ACC112 (cell line): ENCODE data around the gene FLT4.

ENCODE experiments used
- H2AFZ ChIP-seq: fragments of 200-600 bp; sonication (generic); one replicate; pipeline ENCODE4 v1.6.0; 2017; ENCODE audit warnings: antibody characterized with exemption, low read length; ENCODE audit not compliant: unreplicated experiment
- H3K27ac ChIP-seq: fragments of 200-600 bp; sonication (generic); 2 replicates; pipeline ENCODE4 v1.5.1; 2014; ENCODE audit warnings: low read depth, mild to moderate bottlenecking, antibody characterized with exemption, low read length, moderate library complexity
- H3K27me3 ChIP-seq: fragments of 200-600 bp; sonication (generic); 2 replicates; pipeline ENCODE4 v1.6.1; 2014; ENCODE audit warnings: mild to moderate bottlenecking, antibody characterized with exemption, low read length, moderate library complexity, mixed read lengths; ENCODE audit not compliant: insufficient read depth
- H3K36me3 ChIP-seq: fragments of 200-600 bp; sonication (generic); 2 replicates; pipeline ENCODE4 v1.6.1; 2016; ENCODE audit warnings: mild to moderate bottlenecking, antibody characterized with exemption, low read length, moderate library complexity, mixed read lengths; ENCODE audit not compliant: insufficient read depth
- H3K4me1 ChIP-seq: fragments of 200-600 bp; sonication (generic); one replicate; pipeline ENCODE4 v1.6.1; 2016; ENCODE audit warnings: low read length, mixed read lengths; ENCODE audit not compliant: insufficient read depth, unreplicated experiment, control insufficient read depth
- H3K4me3 ChIP-seq: fragments of 200-600 bp; sonication (generic); 2 replicates; pipeline ENCODE4 v1.5.1; 2014; ENCODE audit warnings: mild to moderate bottlenecking, low read depth, low read length
- H3K79me2 ChIP-seq: fragments of 200-600 bp; sonication (generic); one replicate; pipeline ENCODE4 v1.6.0; 2016; ENCODE audit warnings: low read length; ENCODE audit not compliant: control insufficient read depth, unreplicated experiment, insufficient read depth

Gene FLT4

GRCh38 chr5:180647941-180648500 is 1.4 kb downstream of the FLT4 start:
- H2AFZ ChIP-seq, result no peak overlapping the region
- H3K36me3 ChIP-seq, result no peaks in the 10 kb centered on the region
- H3K27ac ChIP-seq, result no peak overlapping the region
- H3K79me2 ChIP-seq, result no peaks in the 10 kb centered on the region
- H3K4me3 ChIP-seq, result no peak overlapping the region
- H3K4me1 ChIP-seq, result peaks cover 4% of the 10 kb centered on the region
- peaks cover 77% of the 10 kb centered on the region for H3K27me3 ChIP-seq

DNA sequence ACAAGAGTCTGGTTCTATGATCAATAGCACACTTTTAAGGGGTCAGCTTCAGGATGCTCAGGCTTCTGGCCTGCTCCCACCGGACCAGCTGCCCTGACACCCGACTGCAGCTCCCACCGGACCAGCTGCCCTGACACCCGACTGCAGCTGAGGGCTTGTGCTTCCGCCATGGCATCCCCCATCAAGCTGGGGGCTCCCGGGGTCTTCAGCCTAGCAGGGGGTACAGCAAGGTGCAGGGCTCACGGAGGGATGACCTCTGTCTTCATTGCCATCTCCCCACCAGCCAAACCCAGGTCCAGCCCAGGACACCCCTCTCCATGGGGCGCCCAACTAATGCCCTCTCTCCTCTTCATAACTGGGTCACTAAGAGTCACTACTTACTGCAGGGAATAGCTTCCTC is 1.9 kb downstream of the FLT4 start:
- Histone ChIP-seq H2AFZ (no peak overlapping the region), H3K79me2 (no peaks in the 10 kb centered on the region), H3K4me3 (no peak overlapping the region), H3K27ac (no peak overlapping the region), H3K36me3 (no peaks in the 10 kb centered on the region), H3K27me3 (peaks cover 76% of the 10 kb centered on the region), H3K4me1 (peaks cover 4% of the 10 kb centered on the region)

DNA sequence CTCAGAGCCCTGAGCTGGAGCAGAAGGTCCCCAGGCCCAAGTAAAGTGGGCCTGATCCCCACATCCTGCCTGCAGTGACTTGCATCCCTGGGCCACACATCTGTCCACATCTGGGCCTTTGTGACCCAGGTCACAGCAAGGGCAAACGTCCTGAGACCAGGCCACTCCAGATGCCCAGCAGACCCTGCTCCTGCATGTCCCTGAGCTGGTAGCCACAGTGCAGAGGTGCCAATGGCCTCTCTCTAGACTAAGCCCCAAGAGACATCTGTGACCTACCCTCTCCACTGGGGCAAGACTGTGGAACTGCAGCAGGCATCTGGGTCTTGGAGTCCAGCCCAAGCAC is 2.5 kb downstream of the FLT4 start:
- H3K4me3 ChIP-seq, result no peak overlapping the region
- H3K36me3 ChIP-seq, result no peaks in the 10 kb centered on the region
- no peak overlapping the region for H2AFZ ChIP-seq
- H3K4me1 ChIP-seq, result peaks cover 4% of the 10 kb centered on the region
- H3K79me2 ChIP-seq, result no peaks in the 10 kb centered on the region
- H3K27ac ChIP-seq, result no peak overlapping the region
- peaks cover 72% of the 10 kb centered on the region for H3K27me3 ChIP-seq

- H2AFZ ChIP-seq, result no peak overlapping the region
- no peak overlapping the region for H3K4me3 ChIP-seq
- H3K79me2 ChIP-seq, result no peaks in the 10 kb centered on the region
- no peaks in the 10 kb centered on the region for H3K36me3 ChIP-seq
- peaks cover 67% of the 10 kb centered on the region for H3K27me3 ChIP-seq
- no peak overlapping the region for H3K27ac ChIP-seq
- H3K4me1 ChIP-seq, result peaks cover 4% of the 10 kb centered on the region
Observed at GRCh38 chr5:180646289-180646962, 3.0 kb downstream of the FLT4 start.

DNA sequence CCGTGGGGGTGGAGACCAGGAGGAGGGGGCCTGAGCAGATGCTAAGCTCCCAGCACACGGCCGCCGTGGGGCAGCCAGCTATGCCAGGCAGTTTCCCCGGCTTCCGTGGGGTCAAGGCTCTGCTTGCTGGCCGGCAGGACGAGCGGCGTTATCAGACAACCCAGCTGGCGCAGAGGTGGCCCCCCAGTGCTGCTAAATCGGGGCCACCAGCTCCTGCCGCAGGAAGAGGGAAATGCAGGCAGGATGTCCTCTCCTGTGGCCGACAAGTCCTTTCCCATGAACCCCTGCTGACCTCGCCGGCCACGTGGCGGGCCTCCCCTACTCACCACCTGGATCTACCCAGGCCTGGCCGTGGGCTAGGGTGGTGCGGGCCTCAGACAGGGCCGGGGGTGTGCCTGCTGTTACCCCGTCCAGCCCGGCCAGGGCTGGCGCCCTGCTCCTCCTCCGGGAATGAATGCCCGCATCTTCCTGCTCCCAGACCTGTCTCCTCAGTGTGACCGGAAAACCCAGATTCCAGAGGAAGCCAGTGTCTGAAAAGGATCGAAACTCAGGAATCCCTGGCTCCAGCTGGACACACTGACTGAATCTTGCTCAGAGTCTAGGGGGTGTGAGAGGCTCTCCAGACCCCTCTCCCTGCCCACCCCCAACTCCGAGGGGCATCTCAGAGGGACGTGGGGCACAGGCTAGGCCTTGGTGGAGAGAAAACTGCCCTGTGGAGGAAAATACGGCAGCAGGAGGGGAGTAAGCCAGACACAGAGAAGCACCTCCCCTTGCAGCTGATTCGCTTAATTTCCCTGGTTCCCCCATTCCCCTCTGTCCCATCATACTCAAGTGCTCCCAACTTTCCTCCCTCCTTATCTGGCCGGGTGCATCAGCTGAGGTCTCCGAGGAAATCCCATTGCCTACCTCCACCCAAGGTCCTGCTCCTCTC is 3.9 kb downstream of the FLT4 start:
- no peak overlapping the region for H3K4me3 ChIP-seq
- H3K27ac ChIP-seq, result no peak overlapping the region
- no peaks in the 10 kb centered on the region for H3K79me2 ChIP-seq
- no peak overlapping the region for H2AFZ ChIP-seq
- H3K27me3 ChIP-seq, result peaks cover 58% of the 10 kb centered on the region
- H3K36me3 ChIP-seq, result no peaks in the 10 kb centered on the region
- peaks cover 4% of the 10 kb centered on the region for H3K4me1 ChIP-seq

DNA sequence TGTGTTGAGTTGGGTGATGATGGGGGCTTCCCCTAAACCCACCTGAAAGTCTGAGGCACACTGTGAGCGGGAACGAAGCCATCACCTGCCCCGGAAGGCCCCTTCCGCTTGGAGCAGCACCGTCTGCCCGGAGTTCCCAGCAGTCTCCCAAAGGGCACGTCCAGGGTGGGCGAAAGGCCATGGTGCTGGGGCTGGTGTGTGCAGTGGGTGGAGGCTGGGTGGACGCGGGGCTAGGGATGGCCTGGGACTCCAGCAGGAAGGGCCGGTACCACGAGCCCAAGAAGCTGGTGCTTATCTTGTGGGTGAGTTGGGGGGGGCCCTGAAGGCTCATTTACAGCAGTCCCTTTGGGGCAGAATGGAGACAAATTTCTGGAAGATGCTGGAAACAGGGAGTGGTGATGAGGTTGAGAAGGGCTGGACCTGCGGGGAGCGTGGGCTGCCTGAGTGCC is 4.6 kb downstream of the FLT4 start:
- peaks cover 51% of the 10 kb centered on the region for H3K27me3 ChIP-seq

DNA sequence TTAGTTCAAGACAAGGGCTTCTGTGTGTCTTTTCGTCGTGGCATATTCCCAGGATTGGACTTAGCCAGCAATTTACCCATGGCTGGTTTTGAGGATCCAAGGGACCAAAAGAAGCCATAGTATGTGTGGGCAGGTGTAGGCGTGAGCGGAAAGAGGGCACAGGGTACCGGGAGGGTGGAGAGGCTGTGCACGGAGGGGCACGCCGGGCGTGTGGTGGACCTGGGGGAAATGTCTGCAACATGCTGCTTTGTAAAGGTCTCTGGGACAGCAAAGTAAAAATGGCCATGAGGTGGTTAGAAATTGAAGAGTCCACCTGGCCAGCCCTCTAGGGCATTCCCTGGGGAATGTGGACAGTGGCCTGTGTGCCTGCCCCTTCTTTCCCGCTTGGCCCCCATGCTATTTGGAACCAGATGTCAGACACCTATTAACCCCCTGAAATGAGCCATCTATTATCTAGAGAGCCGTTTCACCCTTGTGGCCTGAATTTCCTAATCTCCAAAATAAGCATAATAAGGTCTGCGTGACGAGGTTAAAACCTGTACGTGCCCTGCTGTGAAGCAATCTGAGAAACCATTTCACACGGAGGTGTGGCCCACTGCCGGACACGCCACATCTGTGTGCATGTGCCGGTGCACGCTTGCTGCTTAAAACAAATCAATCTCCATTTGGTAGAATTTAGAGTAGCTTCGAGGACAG is 5.1 kb downstream of the FLT4 start:
- Histone ChIP-seq H3K27ac (no peak overlapping the region), H3K4me1 (no peaks in the 10 kb centered on the region), H3K4me3 (no peak overlapping the region), H3K79me2 (no peaks in the 10 kb centered on the region), H3K27me3 (peaks cover 46% of the 10 kb centered on the region), H3K36me3 (no peaks in the 10 kb centered on the region), H2AFZ (no peak overlapping the region)

More for the DNA sequence above, 4.6 kb downstream of the FLT4 start:
- Histone ChIP-seq H3K36me3 (no peaks in the 10 kb centered on the region), H2AFZ (no peak overlapping the region), H3K4me1 (peaks cover 2% of the 10 kb centered on the region), H3K27ac (no peak overlapping the region), H3K79me2 (no peaks in the 10 kb centered on the region), H3K4me3 (no peak overlapping the region)

- Histone ChIP-seq H2AFZ (no peak overlapping the region), H3K27ac (no peak overlapping the region), H3K79me2 (no peaks in the 10 kb centered on the region), H3K36me3 (no peaks in the 10 kb centered on the region), H3K4me1 (no peaks in the 10 kb centered on the region), H3K4me3 (no peak overlapping the region), H3K27me3 (peaks cover 37% of the 10 kb centered on the region)
Observed at GRCh38 chr5:180643191-180643851, 6.1 kb downstream of the FLT4 start.

DNA sequence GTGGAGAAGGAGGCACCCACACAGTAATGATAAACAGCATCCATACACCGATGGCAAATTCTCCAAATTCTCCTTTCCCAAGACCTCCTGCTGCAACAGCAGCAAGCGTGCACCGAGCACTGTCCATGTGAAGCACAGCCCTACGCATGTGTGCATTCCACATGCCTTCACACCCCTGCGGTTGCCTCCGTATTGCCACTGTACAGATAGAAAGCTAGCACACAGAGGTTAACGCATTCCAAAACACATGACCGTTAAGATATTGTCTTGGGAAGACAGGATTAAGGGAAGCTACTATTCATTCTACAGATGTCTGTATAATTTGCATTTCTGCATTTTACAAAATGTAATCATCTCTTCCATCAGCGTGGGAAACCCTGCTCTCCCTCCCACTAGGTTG is 6.6 kb downstream of the FLT4 start:
- Histone ChIP-seq H3K79me2 (no peaks in the 10 kb centered on the region), H3K4me3 (no peak overlapping the region), H3K27me3 (peaks cover 31% of the 10 kb centered on the region), H3K27ac (no peak overlapping the region), H3K4me1 (no peaks in the 10 kb centered on the region), H3K36me3 (no peaks in the 10 kb centered on the region), H2AFZ (no peak overlapping the region)

DNA sequence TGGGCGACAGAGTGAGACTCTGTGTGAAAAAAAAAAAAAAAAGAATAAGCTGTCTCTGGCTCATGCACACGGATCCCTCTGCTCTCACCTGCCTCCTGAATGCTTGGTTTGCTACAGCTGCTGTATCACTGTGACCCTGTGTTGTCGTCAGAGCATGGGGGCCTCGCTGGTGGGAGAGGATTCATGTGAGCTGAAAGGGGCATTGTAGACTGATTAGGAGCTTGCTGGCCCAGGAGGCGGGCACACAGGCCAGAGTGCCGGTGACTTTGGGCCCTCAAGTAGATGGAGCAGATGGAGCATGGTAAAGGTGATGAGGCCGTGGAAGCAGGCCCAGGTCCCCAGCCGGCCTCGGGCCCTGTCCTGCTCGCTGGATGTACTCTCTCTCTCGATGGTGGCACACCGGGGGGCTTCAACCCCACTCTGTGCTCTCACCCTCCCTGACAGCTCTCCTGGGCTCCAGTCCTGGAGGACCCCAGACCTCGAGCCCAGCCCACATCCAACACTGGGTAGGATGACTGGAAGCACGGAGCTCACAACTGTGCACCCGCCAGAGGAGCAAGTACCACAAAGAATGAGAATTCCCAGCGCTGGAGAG is 7.1 kb downstream of the FLT4 start:
- H3K4me3 ChIP-seq, result no peak overlapping the region
- no peak overlapping the region for H3K27ac ChIP-seq
- H2AFZ ChIP-seq, result no peak overlapping the region
- no peaks in the 10 kb centered on the region for H3K4me1 ChIP-seq
- no peaks in the 10 kb centered on the region for H3K79me2 ChIP-seq
- H3K36me3 ChIP-seq, result no peaks in the 10 kb centered on the region
- H3K27me3 ChIP-seq, result peaks cover 26% of the 10 kb centered on the region
